GM12873 (cell line): Measurements from ENCODE around the gene PRKN.

Experiments used
- CTCF ChIP-seq: IDR thresholded peaks from 2 replicates; pipeline ENCODE4 v1.5.1; 2012; ENCODE audit warnings: low read depth, mild to moderate bottlenecking, moderate library complexity, low read length, control low read depth; ENCODE audit not compliant: insufficient read depth; ENCODE audit errors: missing control alignments

PRKN gene

GRCh38 chr6:161740486-161740885 lies 987.1 kb downstream of the PRKN start:
- TF ChIP-seq CTCF, result no peak

GRCh38 chr6:161736781-161737292 lies 990.7 kb downstream of the PRKN start:
- TF ChIP-seq CTCF, result no peak

GRCh38 chr6:161736326-161736725 lies 991.2 kb downstream of the PRKN start:
- TF ChIP-seq CTCF, result no peak

GRCh38 chr6:161732594-161732993 lies 995.0 kb downstream of the PRKN start:
- no peak for TF ChIP-seq CTCF

GRCh38 chr6:161727083-161727833 lies 1000.3 kb downstream of the PRKN start:
- TF ChIP-seq CTCF, result no peak

GRCh38 chr6:161722394-161722793 lies 1005.2 kb downstream of the PRKN start:
- no peak for TF ChIP-seq CTCF

GRCh38 chr6:161721511-161721910 lies 1006.1 kb downstream of the PRKN start:
- no peak for TF ChIP-seq CTCF
